K562 (cell line): ENCODE measurements around the gene WDR83.

Source experiments
- ATF7 ChIP-seq: fragments of 450-650 bp; IDR thresholded peaks from 2 replicates; pipeline ENCODE4 v1.7.1; 2014; ENCODE audit warnings: mild to moderate bottlenecking, moderate library complexity
- CEBPB ChIP-seq: fragments of 450-650 bp; IDR thresholded peaks from 2 replicates; pipeline ENCODE4 v1.6.1; 2016; ENCODE audit warnings: missing genetic modification characterization, missing compliant biosample characterization
- CTCF ChIP-seq, 3 experiments: IDR thresholded peaks in 2 of 3; conservative IDR thresholded peaks in 1 of 3; 2 replicates each; pipeline ENCODE4 v1.5.1; 2011 to 2012; ENCODE audit warnings: low read length in 3 of 3, mild to moderate bottlenecking in 3 of 3, control low read depth in 2 of 3, improper control_type of control experiment in 1 of 3, inconsistent platforms in 1 of 3, low read depth in 1 of 3, mixed read lengths in 1 of 3, moderate library complexity in 1 of 3; ENCODE audit not compliant: insufficient read depth in 2 of 3
- RAD21 ChIP-seq, 2 experiments: fragments of 250-450 bp in 1 of 2; fragments of 450-650 bp in 1 of 2; sonication (Bioruptor Pico) in 1 of 2; formaldehyde crosslinking in 1 of 2; IDR thresholded peaks in 1 of 2; conservative IDR thresholded peaks in 1 of 2; 2 replicates each; pipeline versions ENCODE4 v1.4.0 to v1.8.0; 2020 to 2022; ENCODE audit warnings: mild to moderate bottlenecking in 2 of 2, moderate library complexity in 1 of 2
- XRCC5 ChIP-seq: fragments of 200-400 bp; formaldehyde crosslinking; IDR thresholded peaks from 2 replicates; pipeline ENCODE4 v1.6.1; 2017; ENCODE audit warnings: low read depth, mild to moderate bottlenecking, low read length
- ZNF212 ChIP-seq: fragments of 450-650 bp; formaldehyde crosslinking; IDR thresholded peaks from 2 replicates; pipeline ENCODE4 v1.4.0; 2020; ENCODE audit warnings: mild to moderate bottlenecking
- ZNF274 ChIP-seq: IDR thresholded peaks from 2 replicates; pipeline ENCODE4 v1.6.1; 2011; ENCODE audit warnings: low read depth, mild to moderate bottlenecking, low read length, moderate library complexity, borderline replicate concordance

- TF ChIP-seq RAD21 (CRISPR knock-in tag; conservative IDR thresholded peaks at IDR 0.05 in 1 of 2, IDR thresholded peaks at IDR 0.05 in 1 of 2) (no peak), CTCF (IDR thresholded peaks at IDR 0.05 in 2 of 3, conservative IDR thresholded peaks at IDR 0.05 in 1 of 3; ENCODE audit: insufficient read depth in 2 of 3, low read depth in 1 of 3, low read length in 3 of 3) (no peak), XRCC5 (no peak), ATF7 (no peak), CEBPB (tag) (no peak), ZNF274 (no peak), ZNF212 (CRISPR knock-in tag) (no peak)
Measured at GRCh38 chr19:12672744-12673143, 6.1 kb downstream of the WDR83 start.
